Keratinocyte (primary cell): ENCODE data around the gene SYT2. TPM values are rescaled to one million over a fixed set of nuclear protein-coding genes. Genes with fewer than 3 reads are reported as not detected.
A peak's percentile ranks its signal among the peaks of the same experiment; 100 is the strongest.
"Not testable (repeated sequence)": the region's sequence is repeated elsewhere in the genome, so short reads cannot be mapped to it uniquely, and the experiment has no call there.

Experiments used
- DNase-seq: peaks from one replicate; pipeline ENCODE4 v3.0.0-alpha.2; 2011; ENCODE audit warnings: low read depth, missing footprints, low spot score
- FAIRE-seq: peaks from 2 replicates; lab custom pipeline; 2011; peaks lifted over from hg19 to GRCh38; lab: Jason Lieb, UNC
- H2AFZ ChIP-seq: 2 replicates; pipeline ENCODE4 v1.6.0; 2012; ENCODE audit warnings: low read length, control low read depth, inconsistent platforms; ENCODE audit not compliant: control insufficient read depth
- H3K27ac ChIP-seq: 2 replicates; pipeline ENCODE4 v1.5.1; 2011; ENCODE audit warnings: low read length; ENCODE audit not compliant: control insufficient read depth, insufficient read depth
- H3K27me3 ChIP-seq: 3 replicates; pipeline ENCODE4 v1.6.0; 2011; ENCODE audit warnings: low read length; ENCODE audit not compliant: control insufficient read depth, insufficient read depth; ENCODE audit errors: extremely low read depth
- H3K36me3 ChIP-seq, 2 experiments: 2 replicates in 1 of 2; 3 replicates in 1 of 2; pipeline ENCODE4 v1.5.1; 2011; ENCODE audit warnings: low read length in 2 of 2, mild to moderate bottlenecking in 1 of 2; ENCODE audit not compliant: control insufficient read depth in 2 of 2, insufficient read depth in 2 of 2; ENCODE audit errors: extremely low read depth in 1 of 2
- H3K4me1 ChIP-seq: 3 replicates; pipeline ENCODE4 v1.5.1; 2011; ENCODE audit warnings: low read length; ENCODE audit not compliant: control insufficient read depth, insufficient read depth; ENCODE audit errors: extremely low read depth
- H3K4me2 ChIP-seq: 3 replicates; pipeline ENCODE4 v1.6.0; 2011; ENCODE audit warnings: low read depth, low read length; ENCODE audit not compliant: control insufficient read depth, insufficient read depth; ENCODE audit errors: extremely low read depth
- H3K4me3 ChIP-seq, 3 experiments: fragments of 200-600 bp in 1 of 3; sonication (generic) in 1 of 3; 2 replicates in 2 of 3; 3 replicates in 1 of 3; pipeline ENCODE4 v1.5.1; 2011 to 2016; ENCODE audit warnings: low read length in 3 of 3, mild to moderate bottlenecking in 3 of 3, control low read depth in 2 of 3, inconsistent platforms in 1 of 3, low read depth in 1 of 3, mixed read lengths in 1 of 3, mixed run types in 1 of 3, moderate library complexity in 1 of 3; ENCODE audit not compliant: control insufficient read depth in 2 of 3, insufficient read depth in 2 of 3; ENCODE audit errors: extremely low read depth in 1 of 3
- H3K79me2 ChIP-seq: 2 replicates; pipeline ENCODE4 v1.6.0; 2012; ENCODE audit warnings: low read length; ENCODE audit not compliant: control insufficient read depth, insufficient read depth
- H3K9ac ChIP-seq: 3 replicates; pipeline ENCODE4 v1.6.0; 2011; ENCODE audit warnings: low read length; ENCODE audit not compliant: control insufficient read depth, insufficient read depth; ENCODE audit errors: extremely low read depth
- H3K9me1 ChIP-seq: 3 replicates; pipeline ENCODE4 v1.6.0; 2011; ENCODE audit warnings: low read length; ENCODE audit not compliant: control insufficient read depth, insufficient read depth; ENCODE audit errors: extremely low read depth
- H3K9me3 ChIP-seq: 2 replicates; pipeline ENCODE4 v1.5.1; 2012; ENCODE audit warnings: low read depth, low read length; ENCODE audit not compliant: control insufficient read depth
- H4K20me1 ChIP-seq: 3 replicates; pipeline ENCODE4 v1.6.0; 2011; ENCODE audit warnings: low read length; ENCODE audit not compliant: control insufficient read depth, insufficient read depth; ENCODE audit errors: extremely low read depth
- EZH2 ChIP-seq: IDR thresholded peaks from one replicate; pipeline ENCODE4 v1.6.1; 2012; ENCODE audit warnings: inconsistent platforms, mild to moderate bottlenecking, low read length, moderate library complexity
- dilution Hi-C: fragments of 300-500 bp; cut with MboI; formaldehyde crosslinking; loops from one replicate; pipeline ENCODE4 v1.7.0; 2020; ENCODE audit warnings: low sequenced_read_pairs; ENCODE audit not compliant: extremely low pct_ligation_motif_present
- polyA plus RNA-seq, 5 experiments: library from polyadenylated mRNA; depleted of rRNA in 3 of 5; stranded (reverse) in 3 of 5; stranded (forward) in 1 of 5; unstranded in 1 of 5; fragments of >200 nt; gene quantifications; 1 replicate in 1 of 5; 2 replicates in 3 of 5; 3 replicates in 1 of 5; pipeline versions ENCODE4 v1.2.1 to v1.2.3, GENCODE V29; 2011 to 2012; ENCODE audit warnings: missing spikeins in 2 of 5, low read depth in 1 of 5, low replicate concordance in 1 of 5
- TF ChIP-seq, protein P1 (sequence below), 3 experiments: IDR thresholded peaks in 1 of 3; conservative IDR thresholded peaks in 1 of 3; optimal IDR thresholded peaks in 1 of 3; 2 replicates in 2 of 3; 3 replicates in 1 of 3; pipeline versions ENCODE3 to v1.5.1; 2011; ENCODE audit warnings: low read length in 3 of 3, mild to moderate bottlenecking in 3 of 3, moderate library complexity in 2 of 3, control low read depth in 1 of 3, inconsistent platforms in 1 of 3; ENCODE audit not compliant: insufficient read depth in 2 of 3; ENCODE audit errors: extremely low read depth in 1 of 3

Gene SYT2
- polyA plus RNA-seq, 1 donor (not counting 4 experiments of a cell fraction or from before 2014, with no cell fraction given): not detected

DNA sequence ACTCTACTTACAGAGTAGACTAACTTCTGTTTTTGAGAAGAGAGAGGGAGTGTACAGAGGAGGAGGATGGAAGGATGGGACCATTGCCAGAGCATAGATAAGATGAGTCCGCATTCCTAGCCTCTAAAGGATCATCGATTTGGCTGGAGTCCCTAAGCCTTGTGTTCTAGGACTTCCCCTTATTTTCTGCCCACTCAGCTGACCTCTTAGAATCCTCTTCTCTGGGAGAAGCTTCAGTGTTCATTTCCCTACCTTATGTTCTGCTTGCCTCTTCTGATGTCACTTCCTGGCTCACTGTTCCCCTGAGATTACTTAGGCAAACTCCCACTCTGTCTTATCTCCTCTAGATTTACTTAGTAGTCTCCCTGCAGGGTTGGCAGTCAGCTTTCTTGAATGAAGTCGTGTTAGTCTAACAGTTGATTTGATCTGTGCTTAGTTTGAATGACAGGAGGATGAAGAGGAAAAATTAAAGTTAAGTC lies 156.7 kb downstream of the SYT2 start:
- TF ChIP-seq, protein P1, sequence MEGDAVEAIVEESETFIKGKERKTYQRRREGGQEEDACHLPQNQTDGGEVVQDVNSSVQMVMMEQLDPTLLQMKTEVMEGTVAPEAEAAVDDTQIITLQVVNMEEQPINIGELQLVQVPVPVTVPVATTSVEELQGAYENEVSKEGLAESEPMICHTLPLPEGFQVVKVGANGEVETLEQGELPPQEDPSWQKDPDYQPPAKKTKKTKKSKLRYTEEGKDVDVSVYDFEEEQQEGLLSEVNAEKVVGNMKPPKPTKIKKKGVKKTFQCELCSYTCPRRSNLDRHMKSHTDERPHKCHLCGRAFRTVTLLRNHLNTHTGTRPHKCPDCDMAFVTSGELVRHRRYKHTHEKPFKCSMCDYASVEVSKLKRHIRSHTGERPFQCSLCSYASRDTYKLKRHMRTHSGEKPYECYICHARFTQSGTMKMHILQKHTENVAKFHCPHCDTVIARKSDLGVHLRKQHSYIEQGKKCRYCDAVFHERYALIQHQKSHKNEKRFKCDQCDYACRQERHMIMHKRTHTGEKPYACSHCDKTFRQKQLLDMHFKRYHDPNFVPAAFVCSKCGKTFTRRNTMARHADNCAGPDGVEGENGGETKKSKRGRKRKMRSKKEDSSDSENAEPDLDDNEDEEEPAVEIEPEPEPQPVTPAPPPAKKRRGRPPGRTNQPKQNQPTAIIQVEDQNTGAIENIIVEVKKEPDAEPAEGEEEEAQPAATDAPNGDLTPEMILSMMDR (optimal IDR thresholded peaks at IDR 0.05 in 1 of 3, IDR thresholded peaks at IDR 0.05 in 1 of 3, conservative IDR thresholded peaks at IDR 0.05 in 1 of 3; ENCODE audit: extremely low read depth in 1 of 3, insufficient read depth in 2 of 3, low read length in 3 of 3): no peak
- TF ChIP-seq EZH2: no peak
- dilution Hi-C loops: no loop called here
- H3K27me3 ChIP-seq: no peaks in the 10 kb centered on the region
- H2AFZ ChIP-seq: no peak overlapping the region
- H3K79me2 ChIP-seq: no peaks in the 10 kb centered on the region
- H3K9ac ChIP-seq: no peak overlapping the region
- no peaks in the 10 kb centered on the region for H3K9me1 ChIP-seq
- no peak overlapping the region for H3K4me2 ChIP-seq
- H4K20me1 ChIP-seq: no peaks in the 10 kb centered on the region
- no peak overlapping the region for H3K4me3 ChIP-seq
- FAIRE-seq: peak; percentile 56
- H3K4me1 ChIP-seq: no peaks in the 10 kb centered on the region
- no peak overlapping the region for H3K27ac ChIP-seq
- no peaks in the 10 kb centered on the region for H3K36me3 ChIP-seq
- H3K9me3 ChIP-seq: no peaks in the 10 kb centered on the region
- DNase-seq: no peak

DNA sequence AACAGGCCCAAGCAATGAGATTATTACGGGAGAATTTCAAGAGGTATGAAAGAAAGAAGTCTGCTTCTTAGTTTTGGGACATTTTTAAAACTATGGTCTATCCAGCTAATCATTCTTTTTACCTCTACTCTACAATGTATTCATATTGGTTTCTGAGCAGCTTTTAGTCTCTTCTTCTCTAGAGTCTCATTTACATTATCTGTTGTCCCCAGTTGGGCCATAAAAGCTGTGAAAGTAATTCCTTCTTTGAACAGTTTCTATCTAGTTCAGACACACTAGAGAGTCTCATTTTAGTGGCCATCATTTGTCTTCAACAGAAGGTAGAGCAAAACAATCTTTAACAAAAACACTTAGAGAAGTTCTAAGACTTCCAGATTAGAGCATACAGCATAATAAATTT lies 157.2 kb downstream of the SYT2 start:
- not testable (repeated sequence) for H3K36me3 ChIP-seq

GRCh38 chr1:202552615-202553014 lies 157.6 kb downstream of the SYT2 start:
- dilution Hi-C loops, H4K20me1 ChIP-seq, H3K79me2 ChIP-seq, FAIRE-seq, H3K4me3 ChIP-seq, H3K27ac ChIP-seq, H3K9me1 ChIP-seq, H3K36me3 ChIP-seq, DNase-seq, H2AFZ ChIP-seq, H3K4me1 ChIP-seq, H3K4me2 ChIP-seq, H3K9me3 ChIP-seq, H3K9ac ChIP-seq, H3K27me3 ChIP-seq: not testable (repeated sequence)

More for the DNA sequence above, 157.2 kb downstream of the SYT2 start:
- H3K4me2 ChIP-seq, H3K9me3 ChIP-seq, H3K4me1 ChIP-seq, dilution Hi-C loops, H3K79me2 ChIP-seq, H3K9me1 ChIP-seq, FAIRE-seq, H3K27ac ChIP-seq, H3K27me3 ChIP-seq, H2AFZ ChIP-seq, H3K4me3 ChIP-seq, DNase-seq, H4K20me1 ChIP-seq, H3K9ac ChIP-seq: not testable (repeated sequence)
